Measurements from ENCODE around the gene KLHL7.

The KLHL7 gene, protein sequence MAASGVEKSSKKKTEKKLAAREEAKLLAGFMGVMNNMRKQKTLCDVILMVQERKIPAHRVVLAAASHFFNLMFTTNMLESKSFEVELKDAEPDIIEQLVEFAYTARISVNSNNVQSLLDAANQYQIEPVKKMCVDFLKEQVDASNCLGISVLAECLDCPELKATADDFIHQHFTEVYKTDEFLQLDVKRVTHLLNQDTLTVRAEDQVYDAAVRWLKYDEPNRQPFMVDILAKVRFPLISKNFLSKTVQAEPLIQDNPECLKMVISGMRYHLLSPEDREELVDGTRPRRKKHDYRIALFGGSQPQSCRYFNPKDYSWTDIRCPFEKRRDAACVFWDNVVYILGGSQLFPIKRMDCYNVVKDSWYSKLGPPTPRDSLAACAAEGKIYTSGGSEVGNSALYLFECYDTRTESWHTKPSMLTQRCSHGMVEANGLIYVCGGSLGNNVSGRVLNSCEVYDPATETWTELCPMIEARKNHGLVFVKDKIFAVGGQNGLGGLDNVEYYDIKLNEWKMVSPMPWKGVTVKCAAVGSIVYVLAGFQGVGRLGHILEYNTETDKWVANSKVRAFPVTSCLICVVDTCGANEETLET

GRCh38 chr7:23105644-23106056 is at the start of gene KLHL7:
KLHL7 (plus strand) TSS chr7:23105785; CDS start chr7:23106027, 242 bp downstream.
- DNase-seq, result peak; percentile 98

GRCh38 chr7:23058408-23059096 is 47.0 kb upstream of the KLHL7 start:
- no peak for DNase-seq

DNA sequence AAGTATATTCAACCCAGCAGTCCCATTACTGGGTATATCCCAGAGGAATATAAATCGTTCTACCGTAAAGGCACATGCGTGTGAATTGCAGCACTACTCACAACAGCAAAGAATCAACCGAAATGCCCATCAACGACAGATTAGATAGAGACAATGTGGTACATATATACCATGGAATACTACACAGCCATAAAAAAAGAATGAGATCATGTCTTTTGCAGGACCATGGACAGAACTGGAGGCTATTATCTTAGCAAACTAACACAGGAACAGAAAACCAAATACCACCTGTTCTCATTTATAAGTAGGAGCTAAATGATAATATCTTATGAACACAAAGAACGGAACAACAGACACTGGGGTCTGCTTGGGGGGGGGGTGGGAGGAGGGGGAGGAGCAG is 44.3 kb upstream of the KLHL7 start:
- DNase-seq, result no peak

- DNase-seq, result peak; percentile 99
Observed at GRCh38 chr7:23062452-23062851, 43.1 kb upstream of the KLHL7 start.

GRCh38 chr7:23065974-23066373 is 39.6 kb upstream of the KLHL7 start:
- DNase-seq, result peak; percentile 56

DNA sequence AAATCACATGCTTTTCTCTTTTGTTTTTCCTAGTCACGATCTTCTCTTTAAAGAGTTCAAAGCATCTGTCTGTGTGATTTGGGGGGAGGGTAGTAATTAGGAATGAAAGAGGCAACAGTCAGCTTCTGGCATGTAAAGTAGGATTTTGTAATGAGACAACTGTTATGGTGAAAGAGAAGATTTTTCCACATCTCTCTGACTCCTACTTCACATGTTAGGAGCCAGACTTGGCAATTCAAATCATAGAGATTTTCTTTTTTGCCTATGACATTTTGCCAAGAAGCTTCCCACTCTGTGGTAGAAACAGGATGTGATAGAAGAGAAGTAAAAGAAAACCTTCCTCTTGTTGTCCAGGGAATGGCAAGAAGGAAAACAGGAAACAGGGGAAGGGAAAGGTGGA is 38.3 kb upstream of the KLHL7 start:
- DNase-seq, result peak; percentile 75

DNA sequence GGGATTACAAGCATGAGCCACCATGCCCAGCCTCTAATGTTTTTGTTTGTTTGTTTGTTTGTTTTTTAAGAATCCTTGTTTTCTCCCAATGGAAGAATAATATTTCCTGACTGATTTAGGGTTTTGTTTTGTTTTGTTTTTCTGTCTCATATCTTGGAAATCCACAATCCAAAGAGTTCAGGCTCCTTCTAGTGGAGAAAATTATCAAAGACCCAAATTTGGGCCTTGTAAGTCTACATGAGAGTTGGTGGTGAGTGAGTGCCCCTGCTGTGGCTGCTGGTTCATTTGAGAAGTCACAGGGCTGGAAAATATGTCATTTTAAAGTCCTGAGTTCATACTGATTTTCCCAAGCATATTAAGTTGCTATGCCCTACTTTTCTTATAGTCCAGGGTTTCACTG is 33.5 kb upstream of the KLHL7 start:
- DNase-seq, result no peak

DNA sequence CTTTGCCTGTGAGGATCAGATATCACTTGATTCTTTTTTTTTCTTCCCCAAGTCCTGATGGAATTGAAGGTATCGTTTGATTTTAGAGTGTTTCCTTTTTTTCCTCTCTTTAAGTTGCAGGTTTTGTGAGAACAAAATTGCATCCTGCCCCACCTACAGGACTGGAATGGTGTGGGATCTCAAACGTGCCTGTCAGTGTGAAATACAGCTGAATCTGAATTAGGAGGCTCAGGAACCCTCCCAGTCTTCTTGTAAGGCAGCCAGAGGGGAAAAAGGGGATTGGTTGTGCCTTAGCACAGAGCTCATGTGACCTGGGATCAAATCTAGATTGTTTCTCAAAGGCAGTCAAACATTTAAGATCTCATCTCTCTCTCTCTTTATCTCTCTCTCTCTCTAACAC is 32.7 kb upstream of the KLHL7 start:
- DNase-seq, result no peak

DNA sequence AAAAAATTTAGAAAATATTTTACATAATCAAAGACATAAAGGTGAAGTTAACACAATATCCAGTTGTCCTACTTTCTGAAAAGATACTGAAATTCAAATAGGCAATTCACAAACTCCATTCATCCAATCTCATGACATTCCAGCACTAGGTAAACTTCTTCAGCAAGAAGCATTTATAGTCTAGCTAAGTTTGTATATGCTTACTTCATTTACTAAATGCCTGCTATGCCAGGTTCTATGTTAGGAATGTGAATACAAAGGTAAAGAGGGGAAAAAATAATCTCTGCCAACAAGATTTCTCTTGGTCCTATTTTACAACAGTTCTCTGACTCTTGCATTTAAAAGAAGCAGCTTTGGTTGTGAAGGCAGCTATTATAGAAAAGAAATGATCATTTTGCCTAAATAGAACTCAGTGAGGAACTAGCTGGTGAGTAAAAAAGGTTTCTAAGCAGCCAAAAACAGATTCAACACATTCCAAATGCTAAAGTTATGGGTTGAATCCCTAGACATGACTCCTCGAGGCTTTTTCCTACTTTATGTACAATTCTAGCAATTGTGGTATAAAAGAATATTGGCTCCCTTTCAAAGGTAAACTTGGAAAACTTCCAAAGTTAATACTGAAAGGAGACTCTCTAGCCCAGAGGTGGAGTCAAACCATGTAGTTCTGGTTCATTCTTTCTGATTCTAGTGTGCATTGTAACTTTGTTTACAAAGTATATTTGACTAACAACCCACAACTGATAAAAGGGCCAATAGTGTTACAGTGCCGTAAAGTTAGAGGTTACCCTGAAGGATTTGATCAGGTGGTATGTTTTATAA is 30.9 kb upstream of the KLHL7 start:
- DNase-seq, result no peak

- no peak for DNase-seq
Observed at GRCh38 chr7:23075571-23075970, 30.0 kb upstream of the KLHL7 start.

DNA sequence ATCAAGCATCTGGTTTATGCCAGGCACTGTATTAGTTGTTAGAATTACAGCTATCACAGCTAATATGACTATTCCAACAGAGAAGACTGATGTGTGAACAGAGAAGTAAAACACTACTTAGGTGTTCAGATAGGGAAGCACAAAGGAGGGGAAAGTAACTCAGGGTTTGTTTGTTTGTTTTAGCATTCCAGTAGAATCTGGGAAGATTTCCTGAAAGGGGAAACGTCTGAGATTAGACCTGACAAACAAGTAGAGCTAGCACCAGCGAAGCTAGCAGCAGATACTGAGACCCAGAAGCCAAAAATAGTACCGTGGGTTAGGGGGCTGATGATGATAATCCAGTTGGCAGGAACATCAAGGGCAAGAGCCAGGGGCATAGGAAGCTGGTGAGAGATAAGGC is 28.8 kb upstream of the KLHL7 start:
- peak; percentile 12 for DNase-seq

DNA sequence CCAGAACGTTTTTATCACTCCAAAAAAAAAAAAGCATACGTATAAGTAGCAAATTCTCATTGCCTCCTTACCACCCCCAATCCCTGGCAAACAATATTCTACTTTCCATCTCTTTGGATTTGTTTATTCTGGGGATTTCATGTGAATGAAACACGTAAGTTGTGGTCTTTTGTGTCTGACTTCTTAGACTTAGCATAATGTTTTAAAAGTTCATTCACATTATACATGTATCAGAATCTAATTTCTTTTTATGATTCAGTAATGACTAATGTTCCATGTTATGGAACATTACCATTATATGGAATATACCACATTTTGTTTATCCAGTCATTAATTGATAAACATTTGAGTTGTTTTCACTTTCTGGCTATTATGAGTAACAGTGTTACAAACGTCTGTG is 12.5 kb upstream of the KLHL7 start:
- DNase-seq, result no peak

- DNase-seq, result peak; percentile 56
Observed at GRCh38 chr7:23093546-23093945, 12.0 kb upstream of the KLHL7 start.

DNA sequence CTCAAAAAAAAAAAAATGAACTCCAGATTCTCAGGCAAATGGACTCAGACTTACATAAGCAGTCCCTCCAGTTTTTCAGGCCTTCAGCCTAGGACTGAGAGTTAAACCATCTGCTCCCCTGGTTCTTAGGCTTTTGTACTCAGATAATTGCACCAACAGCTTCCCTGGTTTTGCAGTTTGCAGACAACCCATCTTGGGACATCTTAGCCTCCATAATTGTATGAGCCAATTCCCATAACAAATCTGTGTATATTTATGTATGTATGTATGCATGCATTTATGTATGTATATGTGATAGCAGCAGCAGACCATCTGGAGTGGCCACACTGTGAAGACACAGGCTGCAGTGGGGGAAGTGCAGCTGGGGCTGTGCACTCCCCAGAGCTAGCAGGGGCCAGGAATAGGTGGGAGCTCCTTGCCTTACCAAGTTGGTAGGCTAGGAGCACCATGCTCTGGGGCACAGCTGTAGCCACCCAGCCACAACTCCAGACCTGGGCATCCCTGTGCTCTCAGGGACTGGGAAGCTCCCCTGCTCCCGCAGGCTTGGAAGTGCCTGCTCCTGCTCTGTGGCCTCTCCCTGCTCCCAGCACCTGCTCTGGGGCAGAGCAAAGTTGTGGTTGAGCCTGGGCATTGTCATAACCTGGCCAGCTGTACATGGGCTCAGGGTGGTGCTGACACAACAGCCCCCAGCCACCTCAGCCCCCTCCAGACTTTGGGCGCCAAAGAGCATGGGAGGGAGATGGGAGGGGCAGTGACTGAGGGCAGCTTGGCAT is 8.9 kb upstream of the KLHL7 start:
- DNase-seq, result no peak

- no peak for DNase-seq
Observed at GRCh38 chr7:23098029-23098428, 7.6 kb upstream of the KLHL7 start.

- DNase-seq, result no peak
Observed at GRCh38 chr7:23098460-23098859, 7.1 kb upstream of the KLHL7 start.

DNA sequence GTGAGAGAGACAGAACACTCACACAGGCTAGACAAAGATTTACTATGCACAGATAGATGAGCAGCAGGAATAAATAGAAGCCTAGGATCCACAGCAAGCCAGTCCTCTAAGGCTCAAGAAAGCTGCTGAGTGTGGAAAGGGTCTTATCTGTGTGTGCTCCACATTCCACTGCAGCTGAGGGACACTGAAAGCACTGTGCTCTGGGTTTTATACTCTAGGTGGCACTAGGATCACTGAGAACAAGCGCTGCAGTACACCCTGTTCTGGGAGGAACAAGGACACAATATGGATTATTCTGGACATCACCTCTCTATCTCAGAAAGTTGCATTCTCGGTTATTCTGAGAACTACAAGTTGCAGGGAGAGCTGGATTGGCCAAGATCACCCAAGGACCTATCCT is 4.9 kb upstream of the KLHL7 start:
- DNase-seq, result no peak

GRCh38 chr7:23105086-23105643 is 420 bp upstream of the KLHL7 start:
- DNase-seq, result no peak

DNA sequence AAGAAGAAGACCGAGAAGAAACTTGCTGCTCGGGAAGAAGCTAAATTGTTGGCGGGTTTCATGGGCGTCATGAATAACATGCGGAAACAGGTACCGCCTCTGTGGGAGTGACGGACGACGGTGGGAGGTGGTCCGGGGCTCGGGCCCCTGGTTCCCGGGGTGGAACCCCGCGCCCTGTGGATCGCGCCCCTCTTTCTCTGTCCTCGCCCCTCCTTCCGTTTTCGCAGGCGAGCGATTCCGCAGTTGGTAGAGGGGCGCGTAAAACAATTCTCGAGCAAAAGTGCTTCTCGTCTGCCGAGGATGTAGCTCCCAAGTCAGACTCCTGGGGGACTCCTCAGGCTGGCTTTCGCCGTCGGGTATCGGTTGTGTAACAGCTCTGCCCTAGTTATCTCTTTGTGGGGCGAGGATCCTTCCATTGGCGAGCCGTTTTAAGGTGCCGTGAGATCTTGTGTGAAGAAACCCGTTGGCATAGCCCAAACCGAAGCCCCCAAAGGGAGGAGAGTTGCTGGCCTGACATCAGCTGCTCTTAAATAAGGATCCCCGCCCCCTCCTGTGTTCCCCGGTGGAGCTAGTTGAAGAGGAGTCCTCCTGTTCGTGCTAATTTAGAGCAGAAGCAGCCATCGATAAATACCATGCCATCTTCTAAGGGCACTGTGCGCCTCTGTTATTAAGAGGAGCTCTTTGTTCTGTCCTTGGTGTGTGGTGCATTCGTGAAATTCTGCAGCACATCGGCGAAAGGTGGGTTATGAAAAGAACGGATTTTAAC is 655 bp downstream of the KLHL7 start:
- DNase-seq, result peak; percentile 64

- DNase-seq, result no peak
Observed at GRCh38 chr7:23106823-23107663, 1.5 kb downstream of the KLHL7 start.
